ENCODE measurements around the gene TSR3.

TSR3 gene

DNA sequence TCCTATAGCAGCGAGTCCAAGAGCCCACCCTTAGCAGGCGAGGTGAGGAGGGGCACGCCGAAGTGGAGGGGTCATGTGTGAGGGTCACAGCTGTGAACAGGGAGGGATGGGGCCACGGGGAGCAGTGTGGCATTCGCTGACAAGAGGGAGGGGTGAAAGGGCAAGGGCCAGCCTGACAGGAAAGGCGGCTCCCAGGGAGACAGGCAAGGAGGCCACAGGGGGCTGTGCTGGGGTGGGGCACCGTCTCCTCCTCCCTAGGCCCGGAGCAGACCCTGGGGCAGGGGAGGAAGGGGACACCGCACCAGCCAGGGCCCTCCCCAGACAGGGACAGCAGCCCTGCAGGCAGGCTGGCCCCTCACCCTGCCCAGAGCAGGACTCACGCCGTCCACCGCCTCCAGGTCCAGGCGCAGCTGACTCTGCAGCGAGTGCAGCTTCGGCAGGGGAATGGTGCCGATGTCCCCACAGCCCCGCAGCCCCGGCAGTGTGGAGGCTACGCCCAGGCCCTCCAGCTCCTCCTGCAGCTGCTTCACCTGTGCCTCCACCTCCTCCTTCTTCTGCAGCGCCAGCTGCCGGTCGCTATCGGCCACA lies 15.1 kb upstream of the TSR3 start:
- no peak overlapping the region for H3K4me3 Mint-ChIP-seq
- peaks cover 26% of the 10 kb centered on the region for H3K36me3 Mint-ChIP-seq

GRCh38 chr16:1366060-1366711 lies 14.5 kb upstream of the TSR3 start:
- H3K27ac Mint-ChIP-seq: no peak overlapping the region
- no peak for ATAC-seq
- peaks cover 19% of the 10 kb centered on the region for H3K36me3 Mint-ChIP-seq
- H3K4me1 Mint-ChIP-seq: peaks cover 8% of the 10 kb centered on the region
- no peak overlapping the region for H3K4me3 Mint-ChIP-seq
- H3K9me3 Mint-ChIP-seq: no peaks in the 10 kb centered on the region
- no peaks in the 10 kb centered on the region for H3K27me3 Mint-ChIP-seq

More for the DNA sequence above, 15.1 kb upstream of the TSR3 start:
- Mint-ChIP-seq H3K9me3 (no peaks in the 10 kb centered on the region), H3K4me1 (peaks cover 8% of the 10 kb centered on the region), H3K27ac (no peak overlapping the region), H3K27me3 (no peaks in the 10 kb centered on the region)
- no peak for ATAC-seq

DNA sequence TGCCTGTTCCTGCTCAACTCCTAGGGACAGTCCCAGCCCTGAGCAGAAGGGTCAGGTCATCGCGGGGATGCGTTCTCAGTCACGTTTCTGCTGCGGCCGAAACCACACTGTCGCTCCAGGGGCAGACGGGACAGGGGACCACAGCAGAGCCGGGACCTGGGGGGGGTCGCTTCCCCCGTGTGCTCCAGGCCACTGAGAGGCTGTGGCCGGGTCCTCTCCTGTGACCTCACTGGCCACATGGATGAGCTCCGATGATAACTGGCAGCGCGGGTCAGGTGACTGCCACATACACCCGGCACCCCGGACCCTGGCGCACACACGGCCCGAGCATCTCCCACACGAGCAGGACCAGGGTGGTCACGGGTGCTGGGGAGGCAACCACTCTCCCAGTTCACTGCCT lies 12.8 kb upstream of the TSR3 start:
- ATAC-seq: no peak

DNA sequence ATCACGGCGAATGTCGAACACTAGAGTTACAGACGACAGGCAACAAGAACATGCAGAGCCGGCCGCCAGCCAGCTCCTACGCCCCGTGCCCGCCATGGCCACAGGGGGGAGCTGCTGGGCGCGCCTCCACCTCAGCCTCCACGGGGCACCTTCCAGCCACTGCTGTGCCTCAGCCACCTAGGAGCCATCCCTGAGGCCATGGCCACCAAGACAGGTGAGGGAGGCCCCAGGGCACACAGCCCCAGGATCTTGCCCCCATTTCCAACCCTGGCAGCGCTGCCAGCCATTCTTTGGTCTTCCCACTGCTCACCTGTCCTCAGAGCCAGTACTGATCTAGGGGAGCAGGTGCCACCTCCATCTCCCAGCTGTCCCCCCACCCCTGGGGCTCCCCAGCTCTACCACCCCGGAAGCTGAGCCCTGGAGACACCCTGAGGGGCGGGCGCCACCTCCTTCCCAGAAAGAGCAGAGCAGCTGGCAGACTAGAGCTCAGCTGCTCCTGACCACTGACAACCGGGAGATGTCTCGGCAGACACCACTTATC lies 11.9 kb upstream of the TSR3 start:
- ATAC-seq: peak; percentile 91
- peaks cover 24% of the 10 kb centered on the region for H3K36me3 Mint-ChIP-seq
- H3K4me1 Mint-ChIP-seq: peaks cover 13% of the 10 kb centered on the region
- H3K27me3 Mint-ChIP-seq: no peaks in the 10 kb centered on the region
- H3K27ac Mint-ChIP-seq: peak overlapping the region; percentile 57
- H3K4me3 Mint-ChIP-seq: no peak overlapping the region
- H3K9me3 Mint-ChIP-seq: no peaks in the 10 kb centered on the region

More for the DNA sequence above, 12.8 kb upstream of the TSR3 start:
- Mint-ChIP-seq H3K36me3 (peaks cover 24% of the 10 kb centered on the region), H3K4me3 (no peak overlapping the region), H3K27ac (no peak overlapping the region), H3K4me1 (peaks cover 8% of the 10 kb centered on the region), H3K9me3 (no peaks in the 10 kb centered on the region), H3K27me3 (no peaks in the 10 kb centered on the region)

- ATAC-seq: no peak
- Mint-ChIP-seq H3K4me3 (no peak overlapping the region), H3K27ac (peak overlapping the region; percentile 57), H3K4me1 (peaks cover 20% of the 10 kb centered on the region), H3K9me3 (no peaks in the 10 kb centered on the region), H3K36me3 (peaks cover 24% of the 10 kb centered on the region), H3K27me3 (no peaks in the 10 kb centered on the region)
Observed at GRCh38 chr16:1362807-1363206, 11.1 kb upstream of the TSR3 start.

GRCh38 chr16:1361685-1362360 lies 10.1 kb upstream of the TSR3 start:
- Mint-ChIP-seq H3K4me3 (no peak overlapping the region), H3K9me3 (no peaks in the 10 kb centered on the region), H3K27ac (no peak overlapping the region), H3K4me1 (peaks cover 22% of the 10 kb centered on the region), H3K36me3 (peaks cover 24% of the 10 kb centered on the region), H3K27me3 (no peaks in the 10 kb centered on the region)
- no peak for ATAC-seq

DNA sequence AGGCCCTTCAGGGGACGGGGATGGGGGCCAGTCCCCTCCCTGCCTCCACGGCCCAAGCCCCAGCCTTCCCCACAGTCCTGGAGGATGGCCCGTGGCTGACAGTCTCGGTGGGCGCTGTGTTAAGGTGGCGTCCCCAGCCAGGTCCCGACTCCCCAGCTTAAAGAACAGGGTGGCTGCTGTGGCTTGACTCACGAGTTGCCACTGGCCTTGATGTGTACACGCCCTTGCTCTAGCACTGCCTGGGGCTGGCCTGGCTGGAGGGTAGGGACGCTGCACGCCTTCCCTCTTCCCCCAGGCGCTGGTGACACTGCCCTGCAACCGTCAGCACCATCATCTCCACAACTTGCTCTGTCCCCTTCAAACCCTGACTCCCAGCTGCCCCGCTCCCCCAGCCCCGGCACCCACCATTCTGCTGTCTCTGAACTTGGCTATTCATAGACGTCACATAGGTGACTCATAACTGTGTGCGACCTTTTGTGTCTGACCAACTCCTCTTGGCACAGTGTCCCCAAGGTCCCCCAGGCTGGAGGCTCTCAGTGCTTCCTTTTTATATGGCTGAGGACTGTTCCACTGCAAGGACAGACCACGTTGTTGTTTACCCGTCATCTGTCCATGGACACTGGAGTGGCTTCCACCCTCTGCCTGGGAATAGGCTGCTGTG lies 6.4 kb upstream of the TSR3 start:
- peak overlapping the region; percentile 60 for H3K27ac Mint-ChIP-seq
- peaks cover 11% of the 10 kb centered on the region for H3K36me3 Mint-ChIP-seq
- peak; percentile 64 for ATAC-seq
- H3K4me1 Mint-ChIP-seq: peaks cover 50% of the 10 kb centered on the region
- H3K27me3 Mint-ChIP-seq: no peaks in the 10 kb centered on the region
- H3K4me3 Mint-ChIP-seq: no peak overlapping the region
- H3K9me3 Mint-ChIP-seq: no peaks in the 10 kb centered on the region

GRCh38 chr16:1356061-1356900 lies 4.6 kb upstream of the TSR3 start:
- no peak overlapping the region for H3K4me3 Mint-ChIP-seq
- peaks cover 62% of the 10 kb centered on the region for H3K4me1 Mint-ChIP-seq

GRCh38 chr16:1355591-1355990 lies 3.9 kb upstream of the TSR3 start:
- ATAC-seq: no peak
- peaks cover 68% of the 10 kb centered on the region for H3K4me1 Mint-ChIP-seq
- H3K27ac Mint-ChIP-seq: peak overlapping the region; percentile 6
- no peak overlapping the region for H3K4me3 Mint-ChIP-seq
- H3K27me3 Mint-ChIP-seq: no peaks in the 10 kb centered on the region
- H3K36me3 Mint-ChIP-seq: peaks cover 11% of the 10 kb centered on the region
- no peaks in the 10 kb centered on the region for H3K9me3 Mint-ChIP-seq

More at GRCh38 chr16:1356061-1356900, 4.6 kb upstream of the TSR3 start:
- Mint-ChIP-seq H3K27me3 (no peaks in the 10 kb centered on the region), H3K36me3 (peaks cover 11% of the 10 kb centered on the region), H3K9me3 (no peaks in the 10 kb centered on the region), H3K27ac (peak overlapping the region; percentile 63)
- no peak for ATAC-seq

DNA sequence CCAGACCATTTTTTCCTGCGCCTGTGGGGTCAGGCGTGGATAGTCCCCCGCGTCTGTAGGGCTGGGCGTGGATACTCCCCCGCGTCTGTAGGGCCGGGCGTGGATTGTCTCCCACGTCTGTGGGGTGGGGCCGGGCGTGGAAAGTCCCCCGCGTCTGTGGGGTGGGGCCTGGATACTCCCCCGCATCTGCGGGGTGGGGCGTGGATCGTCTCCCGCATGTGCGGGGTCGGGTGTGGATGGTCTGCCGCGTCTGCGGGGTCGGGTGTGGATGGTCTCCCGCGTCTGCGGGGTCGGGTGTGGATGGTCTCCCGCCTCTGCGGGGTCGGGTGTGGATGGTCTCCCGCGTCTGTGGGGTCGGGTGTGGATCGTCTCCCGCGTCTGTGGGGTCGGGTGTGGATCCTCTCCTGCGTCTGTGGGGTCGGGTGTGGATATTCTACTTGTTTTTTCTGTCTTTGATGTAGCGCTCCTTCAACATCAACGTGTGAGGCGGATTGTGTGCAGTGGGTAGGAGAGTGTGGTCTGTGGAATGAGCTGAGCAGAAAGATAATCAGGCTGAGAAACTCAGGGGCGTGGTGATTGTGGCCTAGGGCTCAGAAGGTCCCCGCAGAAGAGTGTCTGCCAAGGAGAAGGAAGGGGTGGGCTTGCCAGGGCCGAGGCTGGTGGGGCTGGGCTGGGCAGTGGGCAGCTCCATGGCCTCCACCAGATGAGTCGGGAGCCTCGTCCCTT lies 3.3 kb upstream of the TSR3 start:
- Mint-ChIP-seq H3K4me1 (peaks cover 74% of the 10 kb centered on the region), H3K27me3 (no peaks in the 10 kb centered on the region), H3K9me3 (no peaks in the 10 kb centered on the region), H3K4me3 (no peak overlapping the region), H3K36me3 (peaks cover 13% of the 10 kb centered on the region), H3K27ac (peak overlapping the region; percentile 6)
- no peak for ATAC-seq

DNA sequence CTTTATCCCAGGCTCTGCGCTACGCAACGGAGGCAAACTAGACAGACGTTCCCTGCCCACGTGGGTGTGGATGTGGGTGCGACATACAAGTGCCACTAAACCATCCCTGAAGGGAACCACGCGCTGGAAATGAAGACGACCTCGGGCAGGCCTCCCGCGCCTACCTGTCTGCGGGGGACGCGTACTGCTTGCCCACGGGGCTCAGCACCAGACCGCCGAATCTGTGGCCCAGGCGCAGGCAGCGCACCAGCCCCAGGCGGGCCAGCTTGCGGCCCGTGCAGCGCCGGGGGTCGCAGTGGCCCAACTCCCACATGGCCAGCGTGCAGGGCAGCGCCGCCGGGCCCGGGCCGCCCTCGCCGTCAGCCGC lies 480 bp downstream of the TSR3 start:
- H3K4me1 Mint-ChIP-seq: peaks cover 59% of the 10 kb centered on the region
- H3K36me3 Mint-ChIP-seq: peaks cover 25% of the 10 kb centered on the region
- no peaks in the 10 kb centered on the region for H3K27me3 Mint-ChIP-seq
- peak overlapping the region; percentile 71 for H3K27ac Mint-ChIP-seq
- H3K4me3 Mint-ChIP-seq: peak overlapping the region; percentile 85
- H3K9me3 Mint-ChIP-seq: no peaks in the 10 kb centered on the region
- ATAC-seq: peak; percentile 31

DNA sequence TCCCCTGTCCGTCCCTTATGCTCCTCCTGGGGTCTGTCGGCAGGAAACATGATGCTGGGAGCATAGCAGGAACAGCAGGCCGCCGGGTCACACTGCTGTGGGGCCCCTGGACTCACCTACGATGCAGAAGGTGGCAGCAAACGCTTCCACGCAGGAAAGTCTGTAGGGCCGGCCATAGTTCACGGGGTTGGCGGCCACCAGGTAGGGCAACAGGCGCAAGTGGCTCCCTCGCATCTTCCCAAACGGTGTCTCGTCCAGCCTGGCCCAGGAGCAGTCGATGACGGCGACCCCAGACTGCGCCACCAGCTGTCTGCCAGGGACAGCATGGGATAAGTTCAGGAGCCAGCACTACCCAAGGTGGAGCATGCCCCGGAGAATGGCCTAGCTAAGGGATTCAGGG lies 987 bp downstream of the TSR3 start:
- H3K4me3 Mint-ChIP-seq: peak overlapping the region; percentile 85
- H3K27me3 Mint-ChIP-seq: no peaks in the 10 kb centered on the region
- no peak for ATAC-seq
- H3K36me3 Mint-ChIP-seq: peaks cover 25% of the 10 kb centered on the region
- peaks cover 54% of the 10 kb centered on the region for H3K4me1 Mint-ChIP-seq
- peak overlapping the region; percentile 71 for H3K27ac Mint-ChIP-seq
- H3K9me3 Mint-ChIP-seq: no peaks in the 10 kb centered on the region

- H3K27ac Mint-ChIP-seq: no peak overlapping the region
- peak overlapping the region; percentile 34 for H3K4me3 Mint-ChIP-seq
- peaks cover 25% of the 10 kb centered on the region for H3K36me3 Mint-ChIP-seq
- no peaks in the 10 kb centered on the region for H3K27me3 Mint-ChIP-seq
- ATAC-seq: no peak
- peaks cover 47% of the 10 kb centered on the region for H3K4me1 Mint-ChIP-seq
- no peaks in the 10 kb centered on the region for H3K9me3 Mint-ChIP-seq
Observed at GRCh38 chr16:1349951-1350350, 1.7 kb downstream of the TSR3 start.

- Mint-ChIP-seq H3K4me3 (no peak overlapping the region), H3K36me3 (peaks cover 25% of the 10 kb centered on the region), H3K27ac (no peak overlapping the region), H3K9me3 (no peaks in the 10 kb centered on the region), H3K27me3 (no peaks in the 10 kb centered on the region), H3K4me1 (peaks cover 45% of the 10 kb centered on the region)
- no peak for ATAC-seq
Observed at GRCh38 chr16:1349351-1349750, 2.3 kb downstream of the TSR3 start.
